K562 (cell line): ENCODE results near the gene LYRM1. TPM values are rescaled to one million over a fixed set of nuclear protein-coding genes. Genes with fewer than 3 reads are reported as not detected.
A peak's percentile ranks its signal among the peaks of the same experiment; 100 is the strongest.

Experiments used
- KLF16 ChIP-seq: IDR thresholded peaks from 2 replicates; pipeline ENCODE4 v1.6.1; 2016; ENCODE audit warnings: antibody characterized with exemption
- MTA1 ChIP-seq: fragments of 450-650 bp; IDR thresholded peaks from 2 replicates; pipeline ENCODE4 v1.6.1; 2017; ENCODE audit warnings: borderline replicate concordance
- PTTG1 ChIP-seq: fragments of 450-650 bp; IDR thresholded peaks from 2 replicates; pipeline ENCODE4 v1.6.1; 2016; ENCODE audit warnings: low read depth, mild to moderate bottlenecking, missing genetic modification characterization, missing compliant biosample characterization
- polyA plus RNA-seq, 8 experiments: library from polyadenylated mRNA; depleted of rRNA in 4 of 8; stranded (reverse) in 5 of 8; unstranded in 3 of 8; fragments of >200 nt; fragmentation: Nextera tagmentation in 2 of 8; fragmentation: Illumina TruSeq in 1 of 8; extraction: Ambion mirVana in 2 of 8; extraction: Trizol in 1 of 8; gene quantifications; 2 replicates each; pipeline versions ENCODE4 v1.2.1 to v1.2.3, GENCODE V29; 2011 to 2014; ENCODE audit warnings: inconsistent platforms in 1 of 8, missing spikeins in 1 of 8
- total RNA-seq, 7 experiments: library from RNA; depleted of rRNA in 6 of 7; stranded (reverse); fragments of >200 nt in 6 of 7; fragmentation: Illumina TruSeq in 2 of 7; extraction: Trizol in 2 of 7; gene quantifications; 2 replicates each; pipeline versions ENCODE4 v1.2.1 to v1.2.3, GENCODE V29; 2011 to 2021; ENCODE audit warnings: low replicate concordance in 1 of 7
- TF ChIP-seq, protein P1 (sequence below): sonication (generic); formaldehyde crosslinking; IDR thresholded peaks from 2 replicates; pipeline ENCODE4 v1.8.0; 2023; ENCODE audit warnings: missing genetic modification reagents, mild to moderate bottlenecking, borderline replicate concordance
- TF ChIP-seq, protein P2 (sequence below), 3 experiments: fragments of 200-800 bp in 1 of 3; fragments of 250-450 bp in 1 of 3; fragments of 450-650 bp in 1 of 3; sonication (Bioruptor Pico) in 1 of 3; sonication (Bioruptor generic) in 1 of 3; formaldehyde crosslinking in 1 of 3; IDR thresholded peaks; 2 replicates each; pipeline versions ENCODE4 v1.6.1 to v1.8.0; 2016 to 2022; ENCODE audit warnings: mild to moderate bottlenecking in 2 of 3, missing genetic modification characterization in 2 of 3, missing compliant biosample characterization in 1 of 3, moderate library complexity in 1 of 3
- TF ChIP-seq, protein P3 (sequence below): fragments of 450-650 bp; IDR thresholded peaks from 2 replicates; pipeline ENCODE4 v1.6.1; 2016; ENCODE audit warnings: low read depth

LYRM1 gene
- total and polyA plus RNA-seq, 9 of the 15 experiments (the other 6 are each of a cell fraction or from before 2014, with no cell fraction given) = 17.5 to 44.1 (median 32.7) TPM

DNA sequence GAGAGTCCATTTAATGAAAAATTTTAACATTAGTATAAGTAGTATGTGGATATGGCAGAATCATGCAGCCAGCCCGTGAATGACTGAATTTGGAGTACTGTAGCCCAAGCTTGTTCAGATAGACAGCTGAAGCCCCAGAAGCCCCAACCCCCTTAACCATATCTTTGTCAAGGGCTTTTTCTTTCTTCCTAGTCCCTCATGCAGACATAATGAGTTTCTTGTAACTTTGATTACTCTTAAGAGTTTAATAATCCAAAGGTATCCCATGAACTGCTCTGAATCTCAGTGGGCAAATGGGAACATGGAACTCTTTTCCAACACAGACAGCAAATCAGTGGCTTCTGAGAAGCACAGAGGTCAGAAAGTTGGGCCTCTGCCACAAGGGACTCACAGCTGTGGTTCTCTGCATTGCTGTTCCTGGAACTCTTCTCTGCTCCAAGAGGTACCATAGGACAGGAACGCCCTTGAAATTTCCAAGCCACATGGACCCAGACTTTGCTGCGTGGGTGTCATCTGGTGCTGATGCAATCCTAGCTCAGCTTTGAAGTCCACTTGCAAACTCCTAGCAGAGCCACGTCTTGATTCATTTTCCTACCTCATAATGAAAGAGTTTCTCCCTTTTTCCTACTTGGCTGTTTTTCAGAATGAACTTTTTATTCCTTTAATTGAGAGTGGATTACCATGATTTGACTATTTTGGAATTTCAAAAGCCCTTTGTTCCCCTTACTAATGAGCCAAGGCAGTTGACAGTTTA is 18.1 kb downstream of the LYRM1 start (continued):
- TF ChIP-seq, protein P1, sequence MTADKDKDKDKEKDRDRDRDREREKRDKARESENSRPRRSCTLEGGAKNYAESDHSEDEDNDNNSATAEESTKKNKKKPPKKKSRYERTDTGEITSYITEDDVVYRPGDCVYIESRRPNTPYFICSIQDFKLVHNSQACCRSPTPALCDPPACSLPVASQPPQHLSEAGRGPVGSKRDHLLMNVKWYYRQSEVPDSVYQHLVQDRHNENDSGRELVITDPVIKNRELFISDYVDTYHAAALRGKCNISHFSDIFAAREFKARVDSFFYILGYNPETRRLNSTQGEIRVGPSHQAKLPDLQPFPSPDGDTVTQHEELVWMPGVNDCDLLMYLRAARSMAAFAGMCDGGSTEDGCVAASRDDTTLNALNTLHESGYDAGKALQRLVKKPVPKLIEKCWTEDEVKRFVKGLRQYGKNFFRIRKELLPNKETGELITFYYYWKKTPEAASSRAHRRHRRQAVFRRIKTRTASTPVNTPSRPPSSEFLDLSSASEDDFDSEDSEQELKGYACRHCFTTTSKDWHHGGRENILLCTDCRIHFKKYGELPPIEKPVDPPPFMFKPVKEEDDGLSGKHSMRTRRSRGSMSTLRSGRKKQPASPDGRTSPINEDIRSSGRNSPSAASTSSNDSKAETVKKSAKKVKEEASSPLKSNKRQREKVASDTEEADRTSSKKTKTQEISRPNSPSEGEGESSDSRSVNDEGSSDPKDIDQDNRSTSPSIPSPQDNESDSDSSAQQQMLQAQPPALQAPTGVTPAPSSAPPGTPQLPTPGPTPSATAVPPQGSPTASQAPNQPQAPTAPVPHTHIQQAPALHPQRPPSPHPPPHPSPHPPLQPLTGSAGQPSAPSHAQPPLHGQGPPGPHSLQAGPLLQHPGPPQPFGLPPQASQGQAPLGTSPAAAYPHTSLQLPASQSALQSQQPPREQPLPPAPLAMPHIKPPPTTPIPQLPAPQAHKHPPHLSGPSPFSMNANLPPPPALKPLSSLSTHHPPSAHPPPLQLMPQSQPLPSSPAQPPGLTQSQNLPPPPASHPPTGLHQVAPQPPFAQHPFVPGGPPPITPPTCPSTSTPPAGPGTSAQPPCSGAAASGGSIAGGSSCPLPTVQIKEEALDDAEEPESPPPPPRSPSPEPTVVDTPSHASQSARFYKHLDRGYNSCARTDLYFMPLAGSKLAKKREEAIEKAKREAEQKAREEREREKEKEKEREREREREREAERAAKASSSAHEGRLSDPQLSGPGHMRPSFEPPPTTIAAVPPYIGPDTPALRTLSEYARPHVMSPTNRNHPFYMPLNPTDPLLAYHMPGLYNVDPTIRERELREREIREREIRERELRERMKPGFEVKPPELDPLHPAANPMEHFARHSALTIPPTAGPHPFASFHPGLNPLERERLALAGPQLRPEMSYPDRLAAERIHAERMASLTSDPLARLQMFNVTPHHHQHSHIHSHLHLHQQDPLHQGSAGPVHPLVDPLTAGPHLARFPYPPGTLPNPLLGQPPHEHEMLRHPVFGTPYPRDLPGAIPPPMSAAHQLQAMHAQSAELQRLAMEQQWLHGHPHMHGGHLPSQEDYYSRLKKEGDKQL (CRISPR knock-in tag) = no peak
- TF ChIP-seq KLF16 = 0 out of 2 replicates have a peak, but pooled peaks have one; percentile 9
- TF ChIP-seq PTTG1 (tag) = no peak
- TF ChIP-seq, protein P2, sequence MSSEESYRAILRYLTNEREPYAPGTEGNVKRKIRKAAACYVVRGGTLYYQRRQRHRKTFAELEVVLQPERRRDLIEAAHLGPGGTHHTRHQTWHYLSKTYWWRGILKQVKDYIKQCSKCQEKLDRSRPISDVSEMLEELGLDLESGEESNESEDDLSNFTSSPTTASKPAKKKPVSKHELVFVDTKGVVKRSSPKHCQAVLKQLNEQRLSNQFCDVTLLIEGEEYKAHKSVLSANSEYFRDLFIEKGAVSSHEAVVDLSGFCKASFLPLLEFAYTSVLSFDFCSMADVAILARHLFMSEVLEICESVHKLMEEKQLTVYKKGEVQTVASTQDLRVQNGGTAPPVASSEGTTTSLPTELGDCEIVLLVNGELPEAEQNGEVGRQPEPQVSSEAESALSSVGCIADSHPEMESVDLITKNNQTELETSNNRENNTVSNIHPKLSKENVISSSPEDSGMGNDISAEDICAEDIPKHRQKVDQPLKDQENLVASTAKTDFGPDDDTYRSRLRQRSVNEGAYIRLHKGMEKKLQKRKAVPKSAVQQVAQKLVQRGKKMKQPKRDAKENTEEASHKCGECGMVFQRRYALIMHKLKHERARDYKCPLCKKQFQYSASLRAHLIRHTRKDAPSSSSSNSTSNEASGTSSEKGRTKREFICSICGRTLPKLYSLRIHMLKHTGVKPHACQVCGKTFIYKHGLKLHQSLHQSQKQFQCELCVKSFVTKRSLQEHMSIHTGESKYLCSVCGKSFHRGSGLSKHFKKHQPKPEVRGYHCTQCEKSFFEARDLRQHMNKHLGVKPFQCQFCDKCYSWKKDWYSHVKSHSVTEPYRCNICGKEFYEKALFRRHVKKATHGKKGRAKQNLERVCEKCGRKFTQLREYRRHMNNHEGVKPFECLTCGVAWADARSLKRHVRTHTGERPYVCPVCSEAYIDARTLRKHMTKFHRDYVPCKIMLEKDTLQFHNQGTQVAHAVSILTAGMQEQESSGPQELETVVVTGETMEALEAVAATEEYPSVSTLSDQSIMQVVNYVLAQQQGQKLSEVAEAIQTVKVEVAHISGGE (CRISPR knock-in tag; IDR thresholded peaks at IDR 0.05) = no peak
- peak; percentile 44; the same call in 1 of the 2 replicates for TF ChIP-seq MTA1
- TF ChIP-seq, protein P3, sequence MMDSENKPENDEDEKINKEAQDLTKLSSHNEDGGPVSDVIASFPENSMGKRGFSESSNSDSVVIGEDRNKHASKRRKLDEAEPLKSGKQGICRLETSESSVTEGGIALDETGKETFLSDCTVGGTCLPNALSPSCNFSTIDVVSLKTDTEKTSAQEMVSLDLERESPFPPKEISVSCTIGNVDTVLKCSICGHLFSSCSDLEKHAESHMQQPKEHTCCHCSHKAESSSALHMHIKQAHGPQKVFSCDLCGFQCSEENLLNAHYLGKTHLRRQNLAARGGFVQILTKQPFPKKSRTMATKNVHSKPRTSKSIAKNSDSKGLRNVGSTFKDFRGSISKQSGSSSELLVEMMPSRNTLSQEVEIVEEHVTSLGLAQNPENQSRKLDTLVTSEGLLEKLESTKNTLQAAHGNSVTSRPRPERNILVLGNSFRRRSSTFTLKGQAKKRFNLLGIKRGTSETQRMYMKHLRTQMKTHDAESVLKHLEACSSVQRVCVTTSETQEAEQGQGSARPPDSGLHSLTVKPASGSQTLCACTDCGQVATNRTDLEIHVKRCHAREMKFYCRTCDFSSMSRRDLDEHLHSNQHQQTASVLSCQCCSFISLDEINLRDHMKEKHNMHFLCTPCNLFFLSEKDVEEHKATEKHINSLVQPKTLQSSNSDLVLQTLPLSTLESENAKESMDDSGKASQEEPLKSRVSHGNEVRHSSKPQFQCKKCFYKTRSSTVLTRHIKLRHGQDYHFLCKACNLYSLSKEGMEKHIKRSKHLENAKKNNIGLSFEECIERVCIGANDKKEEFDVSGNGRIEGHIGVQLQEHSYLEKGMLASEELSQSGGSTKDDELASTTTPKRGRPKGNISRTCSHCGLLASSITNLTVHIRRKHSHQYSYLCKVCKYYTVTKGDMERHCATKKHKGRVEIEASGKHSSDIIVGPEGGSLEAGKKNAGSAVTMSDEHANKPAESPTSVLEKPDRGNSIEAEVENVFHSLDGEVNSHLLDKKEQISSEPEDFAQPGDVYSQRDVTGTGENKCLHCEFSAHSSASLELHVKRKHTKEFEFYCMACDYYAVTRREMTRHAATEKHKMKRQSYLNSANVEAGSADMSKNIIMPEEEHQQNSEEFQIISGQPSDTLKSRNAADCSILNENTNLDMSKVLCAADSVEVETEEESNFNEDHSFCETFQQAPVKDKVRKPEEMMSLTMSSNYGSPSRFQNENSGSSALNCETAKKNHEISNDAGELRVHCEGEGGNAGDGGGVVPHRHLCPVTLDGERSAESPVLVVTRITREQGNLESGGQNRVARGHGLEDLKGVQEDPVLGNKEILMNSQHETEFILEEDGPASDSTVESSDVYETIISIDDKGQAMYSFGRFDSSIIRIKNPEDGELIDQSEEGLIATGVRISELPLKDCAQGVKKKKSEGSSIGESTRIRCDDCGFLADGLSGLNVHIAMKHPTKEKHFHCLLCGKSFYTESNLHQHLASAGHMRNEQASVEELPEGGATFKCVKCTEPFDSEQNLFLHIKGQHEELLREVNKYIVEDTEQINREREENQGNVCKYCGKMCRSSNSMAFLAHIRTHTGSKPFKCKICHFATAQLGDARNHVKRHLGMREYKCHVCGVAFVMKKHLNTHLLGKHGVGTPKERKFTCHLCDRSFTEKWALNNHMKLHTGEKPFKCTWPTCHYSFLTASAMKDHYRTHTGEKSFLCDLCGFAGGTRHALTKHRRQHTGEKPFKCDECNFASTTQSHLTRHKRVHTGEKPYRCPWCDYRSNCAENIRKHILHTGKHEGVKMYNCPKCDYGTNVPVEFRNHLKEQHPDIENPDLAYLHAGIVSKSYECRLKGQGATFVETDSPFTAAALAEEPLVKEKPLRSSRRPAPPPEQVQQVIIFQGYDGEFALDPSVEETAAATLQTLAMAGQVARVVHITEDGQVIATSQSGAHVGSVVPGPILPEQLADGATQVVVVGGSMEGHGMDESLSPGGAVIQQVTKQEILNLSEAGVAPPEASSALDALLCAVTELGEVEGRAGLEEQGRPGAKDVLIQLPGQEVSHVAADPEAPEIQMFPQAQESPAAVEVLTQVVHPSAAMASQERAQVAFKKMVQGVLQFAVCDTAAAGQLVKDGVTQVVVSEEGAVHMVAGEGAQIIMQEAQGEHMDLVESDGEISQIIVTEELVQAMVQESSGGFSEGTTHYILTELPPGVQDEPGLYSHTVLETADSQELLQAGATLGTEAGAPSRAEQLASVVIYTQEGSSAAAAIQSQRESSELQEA = no peak
